ENCODE results near the gene INTS4.
"Not testable (repeated sequence)": the region's sequence is repeated elsewhere in the genome, so short reads cannot be mapped to it uniquely, and the experiment has no call there.

The INTS4 gene

DNA sequence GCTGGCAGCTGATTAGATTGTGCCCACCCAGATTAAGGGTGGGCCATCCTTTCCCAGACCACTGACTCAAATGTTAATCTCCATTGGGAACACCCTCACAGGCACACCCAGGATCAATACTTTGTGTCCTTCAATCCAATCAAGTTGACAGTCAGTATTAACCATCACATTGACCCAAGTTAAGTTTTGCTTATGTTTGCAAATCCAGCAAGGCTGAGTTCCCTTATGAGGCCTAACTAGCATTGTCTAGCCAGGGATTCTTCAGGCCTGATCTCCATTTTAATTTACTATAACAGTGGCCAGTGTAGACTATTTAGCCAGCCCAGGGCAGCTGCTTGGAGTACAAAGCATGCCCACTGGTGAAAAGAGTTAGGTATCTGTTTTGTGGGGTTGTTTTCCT, 30.9 kb upstream of the INTS4 start:
- no peak for DNase-seq (ENCODE audit: low spot score)

DNA sequence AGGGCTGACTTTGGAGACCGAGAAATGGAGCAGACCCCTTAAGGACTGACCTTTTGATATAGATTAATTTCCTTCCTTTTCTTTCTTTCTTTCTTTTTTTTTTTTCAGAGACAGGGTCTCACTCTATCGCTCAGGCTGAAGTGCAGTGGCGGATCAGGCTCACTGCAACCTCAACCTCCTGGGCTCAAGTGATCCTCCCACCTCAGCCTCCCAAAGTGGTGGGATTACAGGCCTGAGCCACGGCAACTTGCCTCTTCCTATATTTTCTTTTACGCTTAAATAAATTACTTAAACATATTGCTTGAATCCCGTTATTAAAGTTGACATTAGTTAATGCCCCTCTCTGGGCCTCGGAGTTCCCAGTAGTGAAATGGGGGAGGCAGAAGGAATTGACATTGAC, 29.0 kb upstream of the INTS4 start:
- DNase-seq (ENCODE audit: low spot score) = no peak

DNA sequence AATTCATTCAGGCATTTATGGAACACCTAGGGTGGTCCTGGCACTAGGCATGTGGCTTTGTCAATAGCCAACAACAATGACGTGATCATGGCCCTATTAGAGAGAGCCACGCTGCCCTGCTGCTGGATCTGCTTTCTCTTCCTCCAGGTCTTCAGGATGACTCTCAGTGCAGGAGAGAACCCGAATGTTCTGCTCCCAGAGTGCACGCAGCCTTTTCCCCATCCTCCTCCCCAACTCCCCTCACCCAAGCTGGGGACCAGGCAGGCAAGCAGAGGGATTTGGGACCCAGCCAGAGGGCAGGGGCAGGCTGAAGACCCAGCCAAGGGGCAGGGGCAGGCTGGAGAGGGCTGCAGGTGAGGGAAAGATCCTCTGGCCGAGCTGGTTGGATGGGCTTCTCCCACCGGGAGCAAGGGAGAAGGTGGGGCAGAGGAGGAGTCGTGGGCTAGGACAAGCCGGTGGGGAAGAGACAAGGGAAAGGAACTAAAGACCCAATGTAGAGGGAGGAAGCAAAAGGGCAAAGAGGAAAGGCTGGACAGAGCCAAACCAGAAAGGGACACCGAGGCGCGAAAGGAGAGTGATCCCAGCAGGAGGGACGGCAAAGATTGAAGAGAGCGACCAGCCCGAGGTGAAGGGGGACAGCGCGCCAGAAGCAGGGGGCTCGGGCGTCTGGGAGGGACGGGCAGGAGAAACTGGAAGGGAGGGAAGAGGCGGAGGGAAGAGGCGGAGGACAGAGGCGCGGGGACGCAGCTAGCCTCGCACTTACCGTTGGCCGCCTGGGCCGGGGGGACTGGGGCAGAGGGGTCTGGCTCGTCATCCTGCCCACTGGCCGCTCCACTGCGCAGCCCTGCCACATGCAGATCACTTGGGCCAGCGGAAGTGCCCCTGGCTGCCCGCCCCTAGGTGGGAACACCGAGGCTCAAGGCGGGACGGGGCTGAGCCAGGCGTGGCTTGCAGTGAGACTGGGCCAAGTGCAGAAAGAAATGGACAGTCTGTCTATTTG, 28.2 kb upstream of the INTS4 start, which contains the start of gene KCTD14:
Gene KCTD14 (minus strand): TSS at position 880 of the 1,000 bp plus-strand sequence. CDS start 27 bp downstream, at position 853.
- DNase-seq (ENCODE audit: low spot score) = no peak

DNA sequence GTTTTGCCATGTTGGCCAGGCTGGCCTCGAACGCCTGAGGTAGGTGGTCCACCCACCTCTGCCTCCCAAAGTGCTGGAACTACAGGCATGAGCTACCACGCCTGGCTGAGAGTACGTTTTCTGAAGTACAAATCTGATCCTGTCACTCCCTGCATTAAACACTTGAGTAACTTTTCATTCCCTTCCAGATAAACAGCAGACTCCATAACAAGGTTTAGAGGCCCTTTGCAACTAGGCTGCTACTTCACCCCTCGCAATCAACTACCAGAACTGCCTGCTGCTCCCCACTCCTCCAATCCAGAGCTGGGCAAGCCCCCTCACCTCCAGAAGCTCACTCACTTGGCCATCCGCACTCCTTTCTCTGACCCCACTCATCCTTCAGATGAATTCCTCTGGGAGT, 27.1 kb upstream of the INTS4 start:
- DNase-seq (ENCODE audit: low spot score) = no peak

DNA sequence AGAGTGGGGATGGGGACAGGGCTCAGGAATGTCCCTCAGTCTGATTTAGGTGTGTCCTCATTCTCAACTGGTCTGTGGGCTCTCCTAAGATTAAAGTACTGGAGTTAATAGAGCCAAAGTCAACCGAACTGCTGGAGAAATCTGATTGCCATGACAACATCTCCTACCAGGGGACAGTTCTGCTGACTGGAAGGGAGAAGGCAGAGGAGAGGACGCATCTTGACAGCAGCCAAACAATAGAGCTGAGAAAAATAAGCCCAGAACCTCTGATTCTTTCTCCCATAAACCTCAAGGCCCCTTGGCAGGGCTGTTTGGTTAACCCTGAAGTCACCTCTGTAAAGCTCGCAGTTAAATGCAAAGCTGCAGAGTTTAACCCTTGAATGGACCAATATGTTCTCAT, 25.8 kb upstream of the INTS4 start:
- no peak for DNase-seq (ENCODE audit: low spot score)

DNA sequence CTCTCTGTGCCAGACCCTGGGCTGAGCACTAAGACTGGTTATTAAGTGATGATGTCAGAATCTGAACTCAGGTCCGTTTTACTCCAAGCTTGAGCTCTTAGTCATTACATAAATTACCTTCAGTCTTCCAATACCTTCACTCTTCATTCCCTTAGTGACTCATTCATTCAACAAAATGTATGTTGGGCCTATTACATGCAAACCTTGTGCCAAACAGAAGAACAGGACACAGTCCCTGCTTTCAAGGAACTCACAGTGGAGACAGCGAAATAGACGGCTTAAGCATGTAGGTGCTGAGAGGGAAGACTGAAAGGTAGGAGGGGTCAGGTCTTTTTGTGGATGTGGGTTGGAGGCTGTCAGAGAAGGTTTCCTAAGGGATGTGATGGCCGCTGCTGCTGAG, 25.3 kb upstream of the INTS4 start:
- DNase-seq (ENCODE audit: low spot score) = no peak

DNA sequence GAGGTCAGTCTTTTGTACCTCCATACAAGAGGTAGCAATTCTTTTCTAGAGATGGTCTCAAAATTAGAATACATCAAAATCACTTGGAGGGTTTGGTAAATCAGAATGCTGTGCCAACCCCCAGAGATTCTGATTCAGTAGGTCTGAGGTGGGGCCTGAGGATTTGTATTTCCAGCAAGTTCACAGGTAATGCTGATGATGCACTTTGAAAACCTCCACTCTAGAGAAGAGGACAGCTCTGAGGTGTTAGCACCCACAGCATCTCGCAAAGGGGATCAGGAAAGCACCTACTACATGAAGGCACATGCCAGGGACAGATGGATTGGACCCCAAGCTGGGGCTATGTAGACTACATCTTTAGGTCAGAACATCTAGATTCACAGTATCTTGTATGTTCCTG, 21.4 kb upstream of the INTS4 start:
- DNase-seq (ENCODE audit: low spot score) = no peak

DNA sequence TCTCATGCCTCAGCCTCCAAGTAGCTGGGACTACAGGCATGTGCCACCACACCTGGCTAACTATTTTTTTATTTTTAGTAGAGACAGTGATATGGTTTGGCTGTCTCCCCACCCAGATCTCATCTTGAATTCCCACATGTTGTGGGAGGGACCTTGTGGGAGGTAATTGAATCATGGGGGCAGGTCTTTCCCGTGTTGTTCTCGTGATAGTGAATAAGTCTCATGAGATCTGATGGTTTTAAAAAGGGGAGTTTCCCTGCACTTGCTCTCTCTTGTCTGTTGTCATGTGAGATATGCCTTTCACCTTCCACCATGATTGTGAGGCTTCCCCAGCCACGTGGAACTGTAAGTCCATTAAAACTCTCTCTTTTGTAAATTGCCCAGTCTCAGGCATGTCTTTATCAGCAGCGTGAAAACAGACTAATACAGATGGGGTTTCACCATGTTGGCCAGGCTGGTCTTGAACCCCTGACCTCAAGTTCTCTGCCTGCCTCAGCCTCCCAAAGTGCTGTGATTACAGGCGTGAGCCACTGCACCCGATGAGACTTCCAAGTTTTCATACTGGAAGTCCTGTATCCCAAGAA, 20.6 kb upstream of the INTS4 start:
- DNase-seq (ENCODE audit: low spot score) = not testable (repeated sequence)

DNA sequence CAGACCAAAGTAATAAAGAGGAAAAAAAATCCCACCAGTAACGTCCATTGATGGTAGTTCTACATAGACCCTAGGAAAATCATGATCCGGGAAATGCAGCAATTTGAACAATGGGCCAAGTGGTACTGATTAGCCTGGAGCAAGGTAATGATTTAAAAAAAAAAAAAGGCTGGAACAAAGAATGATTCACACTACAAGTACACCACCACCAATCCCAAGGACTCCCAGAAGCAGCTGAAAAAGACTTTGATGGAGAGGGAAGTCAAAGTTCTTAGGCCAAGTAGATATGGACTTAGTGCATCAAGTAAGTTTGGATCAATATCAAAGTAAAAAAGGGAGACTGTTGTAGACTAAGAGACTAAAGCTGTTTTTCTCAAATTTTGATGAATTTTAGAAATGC, 16.8 kb upstream of the INTS4 start:
- no peak for DNase-seq (ENCODE audit: low spot score)

DNA sequence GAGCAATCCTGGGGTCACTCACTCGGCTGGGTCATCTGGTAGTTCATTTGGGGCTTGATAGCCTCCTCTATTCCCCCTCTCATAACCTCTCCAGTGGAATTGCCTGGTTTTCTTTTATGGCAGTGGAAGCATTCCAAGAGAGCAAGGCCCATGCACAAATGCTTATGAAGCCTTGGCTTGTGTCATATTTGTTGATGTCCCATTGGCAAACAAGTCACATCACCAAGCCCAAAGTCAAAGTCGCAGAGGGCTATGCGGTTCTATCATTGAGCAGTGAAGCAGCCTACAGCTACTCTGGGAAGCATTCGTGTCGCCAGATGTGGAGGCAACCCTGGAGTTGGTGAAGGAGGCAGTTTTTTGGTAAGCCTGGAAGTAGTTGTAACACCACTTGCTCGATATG, 16.3 kb upstream of the INTS4 start:
- no peak for DNase-seq (ENCODE audit: low spot score)

DNA sequence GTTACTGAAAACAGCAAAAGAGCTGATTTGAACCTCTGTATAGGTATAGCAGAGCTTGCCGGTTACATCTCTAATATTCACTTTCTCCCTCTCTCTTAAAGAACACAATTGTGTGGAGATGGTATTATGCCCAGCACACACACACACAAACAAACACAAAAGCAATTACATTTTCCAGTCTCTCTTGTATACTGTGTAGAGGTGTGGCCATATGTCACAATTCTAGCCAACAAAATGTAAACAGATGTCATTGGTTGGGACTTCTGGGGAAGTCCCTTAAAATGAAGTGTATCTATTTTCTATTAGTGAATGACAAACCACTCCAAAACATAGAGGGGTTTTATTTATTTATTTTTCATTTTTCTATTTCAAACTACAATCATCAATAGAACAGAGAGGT, 15.8 kb upstream of the INTS4 start:
- no peak for DNase-seq (ENCODE audit: low spot score)

DNA sequence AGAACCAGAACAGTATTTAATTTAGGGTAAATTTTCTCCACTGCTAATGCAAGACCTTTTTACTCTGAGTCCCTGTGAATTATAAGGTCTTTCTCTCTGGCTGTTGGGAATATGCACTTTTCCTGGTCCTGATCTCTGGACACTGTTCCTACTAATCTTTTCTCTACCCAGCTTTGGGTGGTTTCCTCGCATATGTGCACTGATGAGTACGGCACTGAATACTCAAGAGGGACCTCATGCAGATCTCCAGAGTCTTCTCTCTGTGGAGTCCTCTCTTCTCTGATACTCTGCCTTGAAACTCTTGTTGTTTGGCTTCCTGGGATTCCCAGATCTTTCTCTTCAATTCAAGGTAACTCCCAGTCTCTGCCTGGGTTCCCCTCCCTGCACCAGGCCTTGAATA, 14.6 kb upstream of the INTS4 start:
- no peak for DNase-seq (ENCODE audit: low spot score)

DNA sequence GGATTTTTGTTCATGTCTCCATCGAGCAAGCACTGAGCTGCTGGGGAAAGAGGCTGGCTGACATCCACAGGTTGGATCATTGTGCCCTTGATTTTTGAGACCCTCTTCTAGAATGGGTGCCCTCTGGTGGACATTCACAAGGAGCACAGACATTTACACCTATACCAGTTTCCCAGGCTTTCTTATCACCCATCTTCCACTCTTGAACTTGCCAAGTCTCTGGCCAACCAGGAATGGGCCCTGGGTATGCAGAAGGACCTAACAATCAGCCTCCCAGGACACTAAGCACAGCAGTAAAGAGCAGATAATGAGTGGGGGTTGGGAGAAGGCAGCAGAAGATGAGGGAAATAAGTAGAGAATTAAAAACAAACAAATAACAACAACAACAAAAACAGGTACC, 5.7 kb upstream of the INTS4 start:
- peak; percentile 80 for DNase-seq (ENCODE audit: low spot score)

DNA sequence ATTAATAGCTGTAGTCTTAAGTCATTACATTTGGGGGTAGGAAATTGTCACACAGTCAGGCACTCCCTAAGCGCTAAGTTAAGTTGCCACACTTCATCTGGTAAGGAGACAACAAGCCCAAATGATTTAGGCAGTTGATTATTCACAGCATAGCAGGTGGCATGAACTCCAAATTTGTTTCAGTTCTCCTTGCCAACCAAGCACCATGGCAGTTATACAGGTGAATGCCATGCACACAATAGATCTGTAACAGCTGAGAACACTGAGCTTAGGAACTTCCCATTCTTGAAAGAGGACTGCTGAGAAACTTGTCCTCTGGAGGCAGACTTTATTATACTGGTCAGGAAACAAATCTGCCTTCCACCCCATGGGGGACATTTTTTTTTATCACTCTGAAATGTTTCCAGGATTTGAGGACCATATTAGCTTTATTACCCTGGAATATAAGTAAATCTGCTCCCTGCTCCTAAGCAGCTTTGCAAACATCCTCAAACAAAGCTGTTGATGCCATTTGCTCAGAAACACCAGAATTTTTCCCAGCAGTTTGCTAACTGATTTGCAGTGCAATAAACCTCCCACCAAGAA, 5.1 kb upstream of the INTS4 start:
- DNase-seq (ENCODE audit: low spot score) = no peak

DNA sequence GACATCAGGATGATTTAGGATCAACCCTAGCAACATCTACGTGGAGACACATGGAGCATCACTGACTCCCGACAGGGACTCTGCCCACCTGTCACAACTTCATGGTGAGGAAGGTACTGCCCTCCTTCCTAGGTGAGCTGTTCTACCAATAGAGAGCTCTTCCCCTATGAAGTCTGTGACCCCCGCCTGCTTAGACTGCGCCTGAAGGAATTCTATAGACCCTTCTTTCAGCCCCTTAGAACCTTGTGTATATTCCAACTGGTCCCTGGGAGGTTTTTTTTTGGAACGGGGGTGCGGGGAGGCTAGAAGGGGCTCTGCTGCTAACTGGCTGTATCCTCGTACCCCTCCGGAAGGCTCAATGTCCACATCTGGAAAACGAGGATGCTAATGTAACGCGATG, 566 bp downstream of the INTS4 start:
- no peak for DNase-seq (ENCODE audit: low spot score)

DNA sequence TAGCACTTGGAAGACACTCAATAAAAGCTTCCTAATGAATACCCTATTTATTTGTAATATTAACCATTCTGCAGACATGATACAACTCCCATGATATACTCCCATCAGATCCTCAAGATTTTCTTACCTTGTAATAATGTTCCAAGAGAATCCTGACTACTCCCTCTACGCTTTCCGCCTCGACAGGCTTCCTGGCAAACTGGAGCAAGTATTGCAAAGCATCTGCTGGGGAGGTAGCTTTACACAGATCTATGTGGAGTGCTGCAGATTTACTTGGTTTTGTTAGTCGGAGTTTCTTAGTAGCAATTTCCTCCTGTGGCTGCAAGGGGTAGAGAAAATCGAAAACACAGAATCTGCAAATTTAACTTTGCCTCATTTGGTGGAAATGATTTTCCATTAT, 3.5 kb downstream of the INTS4 start:
- DNase-seq (ENCODE audit: low spot score) = no peak

DNA sequence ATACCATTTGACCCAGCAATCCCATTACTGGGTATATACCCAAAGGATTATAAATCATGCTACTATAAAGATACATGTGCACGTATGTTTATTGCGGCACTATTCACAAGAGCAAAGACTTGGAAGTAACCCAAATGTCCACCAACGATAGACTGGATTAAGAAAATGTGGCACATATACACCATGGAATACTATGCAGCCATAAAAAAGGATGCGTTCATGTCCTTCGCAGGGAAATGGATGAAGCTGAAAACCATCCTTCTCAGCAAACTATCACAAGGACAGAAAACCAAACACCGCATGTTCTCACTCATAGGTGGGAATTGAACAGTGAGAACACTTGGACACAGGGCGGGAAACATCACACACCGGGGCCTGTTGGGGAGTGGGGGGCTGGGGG, 8.0 kb downstream of the INTS4 start:
- DNase-seq (ENCODE audit: low spot score) = not testable (repeated sequence)

DNA sequence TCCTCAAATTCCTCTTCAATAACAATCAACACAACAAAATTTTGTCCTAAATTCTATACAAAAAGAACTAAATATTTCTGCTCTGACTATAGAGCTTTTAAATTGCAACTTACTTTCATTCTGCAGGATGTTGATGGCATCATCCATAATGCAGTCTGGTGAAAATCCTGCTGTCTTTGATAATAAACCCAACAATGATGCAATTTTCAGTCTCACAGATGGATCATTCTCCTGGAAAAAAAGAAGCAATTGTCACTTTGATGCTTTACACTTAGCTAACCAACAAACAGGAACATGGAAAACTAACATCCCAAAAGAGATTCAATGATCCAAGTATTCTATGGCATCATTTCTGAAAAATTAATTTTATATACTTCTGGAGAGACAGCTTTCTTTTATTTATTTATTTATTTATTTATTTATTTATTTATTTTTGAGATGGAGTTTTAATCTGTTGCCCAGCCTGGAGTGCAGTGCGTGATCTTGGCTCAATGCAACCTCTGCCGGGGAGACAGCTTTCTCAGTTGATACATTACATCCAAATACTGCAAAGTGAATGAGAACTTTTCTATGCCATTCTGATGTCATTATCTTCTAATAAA, 13.0 kb downstream of the INTS4 start:
- peak; percentile 22 for DNase-seq (ENCODE audit: low spot score)

DNA sequence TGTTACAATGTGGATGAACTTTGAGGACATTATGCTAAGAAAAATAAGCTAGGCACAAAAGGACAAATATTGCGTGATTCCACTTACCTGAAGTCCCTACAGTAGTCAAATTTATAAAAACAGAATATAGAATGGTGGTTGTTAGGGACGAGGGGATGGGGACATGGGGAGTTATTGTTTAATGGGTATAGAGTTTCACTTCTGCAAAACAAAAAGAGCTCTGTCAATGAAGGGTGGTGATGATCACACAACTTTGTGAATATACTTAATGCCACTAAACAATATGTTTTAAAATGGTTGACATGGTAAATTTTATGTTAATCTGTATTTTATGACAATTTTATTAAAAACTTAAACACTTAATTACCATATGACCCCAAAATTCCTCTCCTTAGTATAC, 26.1 kb downstream of the INTS4 start:
- DNase-seq (ENCODE audit: low spot score) = no peak

DNA sequence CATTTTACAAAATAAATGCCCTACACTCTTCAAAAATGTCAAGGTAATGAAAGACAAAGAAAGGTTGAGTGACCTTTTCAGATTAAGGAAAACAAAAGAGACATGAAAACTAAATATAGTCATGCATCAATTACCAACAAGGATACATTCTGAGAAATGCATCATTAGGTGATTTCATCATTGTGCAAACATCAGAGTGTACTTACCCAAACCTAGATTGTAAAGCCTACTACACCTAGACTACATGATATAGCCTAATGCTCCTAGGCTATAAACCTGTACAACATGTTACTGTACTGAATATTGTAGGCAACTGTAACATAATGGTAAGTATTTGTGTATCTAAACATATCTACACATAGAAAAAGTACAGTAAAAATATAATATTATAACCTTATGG, 26.7 kb downstream of the INTS4 start:
- DNase-seq (ENCODE audit: low spot score) = no peak

DNA sequence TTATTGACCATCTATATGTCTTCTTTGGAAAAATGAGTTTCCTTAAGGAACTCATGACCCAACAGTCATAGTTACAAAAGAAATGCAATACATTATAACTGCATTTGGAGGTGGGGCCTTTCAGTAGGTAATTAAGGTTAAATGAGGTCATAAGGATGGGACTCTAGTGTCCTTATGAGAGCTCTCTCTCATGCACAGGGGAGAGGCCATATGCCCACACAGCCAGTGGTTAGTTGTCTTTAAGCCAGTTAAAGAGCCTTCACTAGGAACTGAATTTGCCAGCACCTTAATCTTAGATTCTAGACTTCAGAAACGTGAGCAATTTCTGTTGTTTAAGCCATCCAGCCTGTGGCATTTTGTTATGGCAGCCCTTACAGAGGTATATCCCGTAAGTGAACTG, 27.3 kb downstream of the INTS4 start:
- no peak for DNase-seq (ENCODE audit: low spot score)

DNA sequence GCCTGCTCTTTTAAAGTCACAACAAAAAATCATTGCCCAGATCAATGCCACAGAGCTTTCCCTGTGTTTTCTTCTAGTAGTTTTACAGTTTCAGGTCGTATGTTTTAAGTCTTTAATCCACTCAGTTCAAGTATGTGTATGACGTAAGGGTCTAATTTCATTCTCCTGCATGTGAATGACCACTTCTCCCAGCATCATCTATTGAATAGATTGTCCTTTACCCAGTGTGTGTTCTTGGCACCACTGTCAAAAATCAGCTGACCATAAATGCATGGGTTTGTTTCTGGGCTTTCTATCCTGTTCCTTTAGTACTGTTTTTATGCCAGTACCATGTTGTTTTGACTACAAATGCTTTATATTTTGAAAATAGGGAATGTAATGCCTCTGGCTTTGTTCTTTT, 28.1 kb downstream of the INTS4 start:
- DNase-seq (ENCODE audit: low spot score) = peak; percentile 13

DNA sequence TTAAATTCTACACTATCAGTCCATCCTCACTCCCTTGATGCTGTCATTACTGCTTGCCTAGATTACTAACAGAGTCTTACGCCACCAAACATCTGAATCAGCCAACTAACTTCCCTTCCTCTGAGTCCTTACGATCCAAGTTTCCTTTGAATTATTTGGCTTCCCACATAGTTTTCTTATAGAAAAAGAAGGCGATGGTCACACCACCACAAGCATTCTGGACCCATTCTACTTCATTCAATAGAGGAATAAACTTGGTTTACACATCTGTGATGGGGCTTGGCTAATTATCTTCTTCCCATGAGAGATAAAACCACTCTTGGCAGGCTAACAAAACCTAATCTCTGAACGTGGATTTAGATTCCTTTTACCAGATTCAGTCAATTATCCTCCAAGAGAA, 35.0 kb downstream of the INTS4 start:
- DNase-seq (ENCODE audit: low spot score) = no peak

Measured in Ammon's horn (tissue), 1 donor.